Body of pancreas (tissue), 4 donors: Measurements from ENCODE around the gene ALX4. TPM values are rescaled to one million over a fixed set of nuclear protein-coding genes. Genes with fewer than 3 reads are reported as not detected.

Experiments used
- ATAC-seq: fragments of 150-250 bp; one replicate; pipeline ENCODE4 v1.9.1; 2016
- DNase-seq, 4 donors: peaks; one replicate each; pipeline ENCODE4 v3.0.0-alpha.2; 2019
- H3K27ac ChIP-seq, 4 donors: fragments of 200-600 bp; sonication (generic); 1 replicate in 3 of 4; 2 replicates in 1 of 4; pipeline versions ENCODE4 v1.5.1 to v1.6.1; 2016 to 2019; ENCODE audit warnings: mild to moderate bottlenecking in 1 of 4, mixed read lengths in 1 of 4, moderate library complexity in 1 of 4
- H3K27me3 ChIP-seq, 2 donors: fragments of 200-600 bp; sonication (generic); one replicate each; pipeline ENCODE4 v1.6.0; 2016; ENCODE audit warnings: mild to moderate bottlenecking in 1 of 2
- H3K36me3 ChIP-seq, 2 donors: fragments of 200-600 bp; sonication (generic); replicated peaks in 1 of 2; 2 replicates each; pipeline ENCODE4 v1.5.1; 2016; ENCODE audit warnings: low read depth in 2 of 2; ENCODE audit not compliant: insufficient read depth in 1 of 2
- H3K4me1 ChIP-seq: fragments of 200-600 bp; sonication (generic); one replicate; pipeline ENCODE4 v1.6.0; 2016
- H3K4me3 ChIP-seq, 2 donors: fragments of 200-600 bp; sonication (generic); 1 replicate in 1 of 2; 2 replicates in 1 of 2; pipeline ENCODE4 v1.5.1; 2016 to 2019
- H3K9me3 ChIP-seq, 3 donors: fragments of 200-600 bp; sonication (generic); 1 replicate in 2 of 3; 2 replicates in 1 of 3; pipeline ENCODE4 v1.5.1; 2016
- POLR2A ChIP-seq, 3 donors: fragments of 450-650 bp; IDR thresholded peaks; one replicate each; pipeline ENCODE4 v1.6.1; 2016; ENCODE audit warnings: antibody characterized with exemption in 3 of 3, mild to moderate bottlenecking in 2 of 3
- WGBS, 2 donors: methylation state at CpG; one replicate each; pipeline ENCODE4 v1.1.5; 2017; 5-methylcytosine and 5-hydroxymethylcytosine counted together
- intact Hi-C: fragments of 100-400 bp; cut with DNase I; formaldehyde crosslinking; loops from one replicate; pipeline ENCODE4 v1.15.1; 2023
- total RNA-seq, 2 donors: library from RNA; depleted of rRNA; stranded (reverse); fragments of >200 nt; gene quantifications; one replicate each; pipeline ENCODE4 v1.1.0, GENCODE V29; 2016
- TF ChIP-seq, protein P1 (sequence below), 7 experiments: fragments of 450-650 bp in 4 of 7; fragments of 200-600 bp in 3 of 7; sonication (generic) in 3 of 7; IDR thresholded peaks; one replicate each; pipeline ENCODE4 v1.5.1; 2016 to 2019; ENCODE audit warnings: antibody characterized with exemption in 7 of 7

The ALX4 gene
- total RNA-seq, 2 donors from 2014 or later, result not detected

GRCh38 chr11:44307340-44308099, 2.4 kb downstream of the ALX4 start:
- H3K9me3 ChIP-seq, result no peaks in the 10 kb centered on the region
- H3K27me3 ChIP-seq, result peaks cover 0 to 74% of the 10 kb centered on the region in 2 donors
- H3K4me3 ChIP-seq, result no peak overlapping the region
- 90 to 91% methylated on average over 7 to 10 of the region's 10 CpGs for WGBS, 2 donors
- TF ChIP-seq, protein P1, sequence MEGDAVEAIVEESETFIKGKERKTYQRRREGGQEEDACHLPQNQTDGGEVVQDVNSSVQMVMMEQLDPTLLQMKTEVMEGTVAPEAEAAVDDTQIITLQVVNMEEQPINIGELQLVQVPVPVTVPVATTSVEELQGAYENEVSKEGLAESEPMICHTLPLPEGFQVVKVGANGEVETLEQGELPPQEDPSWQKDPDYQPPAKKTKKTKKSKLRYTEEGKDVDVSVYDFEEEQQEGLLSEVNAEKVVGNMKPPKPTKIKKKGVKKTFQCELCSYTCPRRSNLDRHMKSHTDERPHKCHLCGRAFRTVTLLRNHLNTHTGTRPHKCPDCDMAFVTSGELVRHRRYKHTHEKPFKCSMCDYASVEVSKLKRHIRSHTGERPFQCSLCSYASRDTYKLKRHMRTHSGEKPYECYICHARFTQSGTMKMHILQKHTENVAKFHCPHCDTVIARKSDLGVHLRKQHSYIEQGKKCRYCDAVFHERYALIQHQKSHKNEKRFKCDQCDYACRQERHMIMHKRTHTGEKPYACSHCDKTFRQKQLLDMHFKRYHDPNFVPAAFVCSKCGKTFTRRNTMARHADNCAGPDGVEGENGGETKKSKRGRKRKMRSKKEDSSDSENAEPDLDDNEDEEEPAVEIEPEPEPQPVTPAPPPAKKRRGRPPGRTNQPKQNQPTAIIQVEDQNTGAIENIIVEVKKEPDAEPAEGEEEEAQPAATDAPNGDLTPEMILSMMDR (IDR thresholded peaks at IDR 0.05), result no peak
- TF ChIP-seq POLR2A (IDR thresholded peaks at IDR 0.05), result no peak
- intact Hi-C loops, result no loop called here
- H3K4me1 ChIP-seq, result peaks cover 48% of the 10 kb centered on the region
- no peak overlapping the region for H3K27ac ChIP-seq
- no peak for ATAC-seq
- DNase-seq, result no peak
- no peaks in the 10 kb centered on the region for H3K36me3 ChIP-seq

DNA sequence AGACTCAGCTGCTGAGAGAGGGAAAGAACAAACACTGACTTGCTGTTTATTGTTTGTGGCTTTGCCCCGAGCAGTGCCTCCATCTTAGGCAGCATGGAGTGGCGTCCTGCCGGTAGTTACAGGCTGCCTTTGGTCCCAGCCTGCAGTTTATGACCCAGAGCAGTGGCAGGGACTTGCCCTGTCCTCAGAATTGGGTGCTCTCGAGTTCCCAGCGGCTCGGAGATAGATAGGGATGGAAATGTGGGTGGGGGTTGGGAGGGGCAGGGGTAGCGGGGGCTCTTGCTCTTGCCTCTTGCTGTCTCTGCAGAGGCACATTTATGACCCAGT, 3.1 kb downstream of the ALX4 start:
- intact Hi-C loops, result no loop called here
- no peak for TF ChIP-seq POLR2A (IDR thresholded peaks at IDR 0.05)
- TF ChIP-seq, protein P1 (IDR thresholded peaks at IDR 0.05), result no peak
- no peaks in the 10 kb centered on the region for H3K9me3 ChIP-seq
- WGBS, 2 donors, result 62 to 71% methylated on average over 6 to 7 of the region's 7 CpGs
- DNase-seq (no peak), ATAC-seq (no peak)
- H3K27me3 ChIP-seq, result peaks cover 0 to 68% of the 10 kb centered on the region in 2 donors
- H3K4me1 ChIP-seq, result peaks cover 48% of the 10 kb centered on the region
- no peak overlapping the region for H3K27ac ChIP-seq
- H3K4me3 ChIP-seq, result no peak overlapping the region
- no peaks in the 10 kb centered on the region for H3K36me3 ChIP-seq

DNA sequence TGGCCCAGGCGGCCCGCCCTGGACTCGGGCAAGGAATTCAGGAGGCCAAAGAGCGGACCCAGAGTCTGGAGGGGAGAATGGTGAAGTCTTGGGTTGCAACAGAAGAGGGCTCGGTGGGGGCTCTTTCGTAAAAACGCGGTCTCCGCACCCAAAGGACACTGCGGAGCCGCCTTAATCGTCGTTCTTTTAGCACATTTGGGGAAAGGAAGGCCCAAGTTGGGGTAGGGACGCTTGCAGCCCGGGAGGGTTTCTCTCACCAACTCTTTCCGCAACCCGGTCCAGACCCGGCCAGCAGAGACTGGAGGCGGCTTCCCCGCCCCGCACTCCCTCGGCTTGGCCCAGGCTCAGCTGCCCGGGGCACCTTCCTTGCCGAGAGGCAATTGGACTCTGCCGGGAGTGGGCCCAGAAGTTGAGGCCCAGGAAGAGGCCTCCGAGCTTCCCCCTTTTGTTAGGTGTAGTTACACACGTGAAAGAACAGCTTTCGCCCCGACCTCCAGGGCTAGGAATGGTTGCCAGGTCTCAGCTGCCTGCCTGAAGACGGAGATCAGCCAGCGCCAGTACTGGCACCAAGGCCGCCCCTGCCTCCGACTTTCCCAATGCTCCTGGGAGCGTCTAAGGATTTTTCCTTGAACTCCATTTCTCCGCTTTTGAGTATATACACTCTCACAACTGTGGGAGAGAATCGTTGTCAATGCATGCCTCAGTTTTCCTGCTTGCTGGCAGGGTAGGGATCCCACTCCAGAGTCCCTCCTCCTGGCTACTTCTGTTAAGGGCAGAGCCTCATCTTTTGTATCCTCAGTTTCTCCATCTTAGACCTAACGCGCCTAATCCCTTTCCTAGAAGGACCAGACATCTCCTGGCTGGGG, 3.7 kb downstream of the ALX4 start:
- ATAC-seq, result no peak
- TF ChIP-seq POLR2A (IDR thresholded peaks at IDR 0.05), result no peak
- TF ChIP-seq, protein P1 (IDR thresholded peaks at IDR 0.05), result no peak
- H3K4me3 ChIP-seq, result peak overlapping the region in 1 of 2 donors; percentile 64
- no peaks in the 10 kb centered on the region for H3K9me3 ChIP-seq
- H3K27ac ChIP-seq, result no peak overlapping the region
- H3K4me1 ChIP-seq, result peaks cover 48% of the 10 kb centered on the region
- no peaks in the 10 kb centered on the region for H3K36me3 ChIP-seq
- DNase-seq, result no peak
- 25 to 27% methylated on average over 29 to 38 of the region's 38 CpGs for WGBS, 2 donors
- H3K27me3 ChIP-seq, result peaks cover 0 to 62% of the 10 kb centered on the region in 2 donors
- intact Hi-C loops, result no loop called here

DNA sequence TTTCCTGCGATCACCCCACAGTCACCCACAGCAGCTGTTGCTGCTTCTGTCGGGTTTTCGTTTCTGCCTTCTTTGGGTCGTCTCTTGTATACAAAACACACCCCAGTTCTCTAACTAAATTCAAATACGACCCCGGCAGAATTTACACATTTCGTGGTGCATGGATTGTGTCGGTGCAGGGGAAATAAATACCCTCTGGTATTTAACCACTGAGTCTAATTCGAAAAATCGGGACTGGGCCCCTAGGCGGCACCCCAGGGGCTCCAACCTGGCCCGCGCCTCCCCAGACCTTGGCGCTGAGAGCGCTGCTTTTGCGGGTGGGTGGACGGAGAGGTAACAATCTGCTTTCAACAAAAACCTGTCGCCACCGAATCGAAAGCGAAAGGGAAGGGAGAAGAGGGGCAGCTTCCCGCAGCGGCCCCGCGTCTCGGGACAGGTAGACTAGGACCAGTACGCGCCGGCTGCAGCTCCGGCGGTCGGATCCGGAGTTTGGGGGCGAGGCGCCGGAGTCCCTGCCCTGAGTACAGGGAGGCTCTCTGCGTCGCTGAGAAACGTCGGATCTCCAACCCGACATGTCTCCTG, 4.4 kb downstream of the ALX4 start:
- intact Hi-C loops, result no loop called here
- Histone ChIP-seq H3K4me1 (peaks cover 45% of the 10 kb centered on the region), H3K27me3 (peaks cover 0 to 55% of the 10 kb centered on the region in 2 donors), H3K9me3 (no peaks in the 10 kb centered on the region), H3K4me3 (peak overlapping the region in 1 of 2 donors; percentile 64), H3K36me3 (no peaks in the 10 kb centered on the region), H3K27ac (no peak overlapping the region)
- DNase-seq (peak in 3 of 4 donors; percentile 29 to 43 (median 31)), ATAC-seq (peak; percentile 39)
- TF ChIP-seq, protein P1 (IDR thresholded peaks at IDR 0.05), result no peak
- no peak for TF ChIP-seq POLR2A (IDR thresholded peaks at IDR 0.05)
- WGBS, 2 donors, result 2 to 3% methylated on average over 17 to 41 of the region's 41 CpGs
